GM23338 (cell line): Measurements from ENCODE around the gene TIMM22.

Experiments used
- CTCF ChIP-seq, 2 experiments: fragments of 200-600 bp in 1 of 2; sonication (generic) in 1 of 2; conservative IDR thresholded peaks; 2 replicates each; pipeline versions ENCODE4 v1.5.1 to v1.6.1; 2016 to 2017; ENCODE audit warnings: antibody characterized with exemption in 2 of 2, low read depth in 2 of 2, mild to moderate bottlenecking in 2 of 2, moderate library complexity in 1 of 2
- NANOG ChIP-seq: IDR thresholded peaks from 2 replicates; pipeline ENCODE4 v1.6.1; 2016; ENCODE audit warnings: antibody characterized with exemption, borderline replicate concordance

- TF ChIP-seq CTCF (conservative IDR thresholded peaks at IDR 0.05; ENCODE audit: low read depth in 2 of 2), result no peak
- no peak for TF ChIP-seq NANOG
Observed at GRCh38 chr17:1021147-1021546, 24.2 kb downstream of the TIMM22 start.
